Nephron (organoid): ENCODE measurements around the gene CHCHD2.
A peak's percentile ranks its signal among the peaks of the same experiment; 100 is the strongest.
"Not testable (repeated sequence)": the region's sequence is repeated elsewhere in the genome, so short reads cannot be mapped to it uniquely, and the experiment has no call there.

Source experiments
- H3K27ac Mint-ChIP-seq, 3 experiments: 2 replicates each; pipeline ENCODE4 v1.8.0; 2020; ENCODE audit warnings: mixed read lengths in 3 of 3, mild to moderate bottlenecking in 2 of 3, moderate library complexity in 1 of 3
- H3K27me3 Mint-ChIP-seq: 2 replicates; pipeline ENCODE4 v1.8.0; 2021; ENCODE audit warnings: low read depth, mild to moderate bottlenecking, moderate library complexity, mixed read lengths
- H3K36me3 Mint-ChIP-seq: 2 replicates; pipeline ENCODE4 v1.8.0; 2020; ENCODE audit warnings: low read depth, mixed read lengths
- H3K4me1 Mint-ChIP-seq: 2 replicates; pipeline ENCODE4 v1.8.0; 2020; ENCODE audit warnings: mixed read lengths
- H3K4me3 Mint-ChIP-seq, 3 experiments: 2 replicates each; pipeline ENCODE4 v1.8.0; 2020; ENCODE audit warnings: mild to moderate bottlenecking in 3 of 3, mixed read lengths in 3 of 3, moderate library complexity in 2 of 3
- H3K9me3 Mint-ChIP-seq: 2 replicates; pipeline ENCODE4 v1.8.0; 2020; ENCODE audit warnings: mixed read lengths
- TF ChIP-seq, protein P1 (sequence below), 3 experiments: fragments of 200-600 bp; sonication (generic); IDR thresholded peaks; one replicate each; pipeline ENCODE4 v1.5.0; 2021; ENCODE audit warnings: antibody characterized with exemption in 3 of 3; ENCODE audit not compliant: unreplicated experiment in 3 of 3

CHCHD2 gene

DNA sequence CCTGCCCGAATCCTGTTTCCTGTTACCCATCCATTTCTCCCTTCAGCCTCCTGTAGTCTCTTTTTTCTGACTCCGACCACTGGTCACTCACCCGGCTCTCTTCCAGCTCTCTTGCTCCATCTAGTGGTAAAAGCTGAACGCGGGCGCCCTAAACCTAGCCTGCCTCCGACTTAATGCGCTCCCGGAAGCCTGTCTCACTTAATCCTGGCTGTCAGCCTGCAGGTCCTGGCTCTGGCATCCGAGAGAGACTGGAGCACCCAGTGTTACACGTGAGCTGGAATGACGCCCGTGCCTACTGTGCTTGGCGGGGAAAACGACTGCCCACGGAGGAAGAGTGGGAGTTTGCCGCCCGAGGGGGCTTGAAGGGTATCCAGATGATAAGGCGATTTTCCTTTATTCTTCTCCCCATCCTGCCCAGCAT lies 31.9 kb downstream of the CHCHD2 start:
- Mint-ChIP-seq H3K4me1 (peaks cover 10% of the 10 kb centered on the region), H3K4me3 (no peak overlapping the region), H3K9me3 (no peaks in the 10 kb centered on the region), H3K27me3 (no peaks in the 10 kb centered on the region), H3K36me3 (peaks cover 30% of the 10 kb centered on the region), H3K27ac (peak overlapping the region; percentile 3 to 52 (median 7))
- TF ChIP-seq, protein P1, sequence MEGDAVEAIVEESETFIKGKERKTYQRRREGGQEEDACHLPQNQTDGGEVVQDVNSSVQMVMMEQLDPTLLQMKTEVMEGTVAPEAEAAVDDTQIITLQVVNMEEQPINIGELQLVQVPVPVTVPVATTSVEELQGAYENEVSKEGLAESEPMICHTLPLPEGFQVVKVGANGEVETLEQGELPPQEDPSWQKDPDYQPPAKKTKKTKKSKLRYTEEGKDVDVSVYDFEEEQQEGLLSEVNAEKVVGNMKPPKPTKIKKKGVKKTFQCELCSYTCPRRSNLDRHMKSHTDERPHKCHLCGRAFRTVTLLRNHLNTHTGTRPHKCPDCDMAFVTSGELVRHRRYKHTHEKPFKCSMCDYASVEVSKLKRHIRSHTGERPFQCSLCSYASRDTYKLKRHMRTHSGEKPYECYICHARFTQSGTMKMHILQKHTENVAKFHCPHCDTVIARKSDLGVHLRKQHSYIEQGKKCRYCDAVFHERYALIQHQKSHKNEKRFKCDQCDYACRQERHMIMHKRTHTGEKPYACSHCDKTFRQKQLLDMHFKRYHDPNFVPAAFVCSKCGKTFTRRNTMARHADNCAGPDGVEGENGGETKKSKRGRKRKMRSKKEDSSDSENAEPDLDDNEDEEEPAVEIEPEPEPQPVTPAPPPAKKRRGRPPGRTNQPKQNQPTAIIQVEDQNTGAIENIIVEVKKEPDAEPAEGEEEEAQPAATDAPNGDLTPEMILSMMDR (IDR thresholded peaks at IDR 0.05; ENCODE audit: unreplicated experiment in 3 of 3), result peak; percentile 85 to 87 (median 85)

DNA sequence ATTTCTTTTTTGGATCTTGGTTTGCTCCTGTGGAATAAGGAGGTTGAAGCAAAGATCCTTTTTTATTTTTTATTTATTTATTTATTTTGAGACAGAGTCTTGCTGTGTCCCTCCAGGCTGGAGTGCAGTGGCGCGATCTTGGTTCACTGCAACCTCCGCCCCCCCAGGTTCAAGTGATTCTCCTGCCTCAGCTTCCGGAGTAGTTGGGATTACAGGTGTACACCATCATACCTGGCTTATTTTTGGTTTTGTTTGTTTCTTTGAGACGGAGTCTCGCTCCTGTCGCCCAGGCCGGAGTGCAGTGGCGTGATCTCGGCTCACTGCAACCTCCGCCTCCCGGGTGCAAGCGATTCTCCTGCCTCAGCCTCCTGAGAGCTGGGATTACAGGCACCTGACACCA lies 39.9 kb downstream of the CHCHD2 start:
- peaks cover 18% of the 10 kb centered on the region for H3K4me1 Mint-ChIP-seq
- not testable (repeated sequence) for H3K9me3 Mint-ChIP-seq, H3K27me3 Mint-ChIP-seq, H3K27ac Mint-ChIP-seq, H3K4me3 Mint-ChIP-seq
- H3K36me3 Mint-ChIP-seq, result peaks cover 49% of the 10 kb centered on the region

DNA sequence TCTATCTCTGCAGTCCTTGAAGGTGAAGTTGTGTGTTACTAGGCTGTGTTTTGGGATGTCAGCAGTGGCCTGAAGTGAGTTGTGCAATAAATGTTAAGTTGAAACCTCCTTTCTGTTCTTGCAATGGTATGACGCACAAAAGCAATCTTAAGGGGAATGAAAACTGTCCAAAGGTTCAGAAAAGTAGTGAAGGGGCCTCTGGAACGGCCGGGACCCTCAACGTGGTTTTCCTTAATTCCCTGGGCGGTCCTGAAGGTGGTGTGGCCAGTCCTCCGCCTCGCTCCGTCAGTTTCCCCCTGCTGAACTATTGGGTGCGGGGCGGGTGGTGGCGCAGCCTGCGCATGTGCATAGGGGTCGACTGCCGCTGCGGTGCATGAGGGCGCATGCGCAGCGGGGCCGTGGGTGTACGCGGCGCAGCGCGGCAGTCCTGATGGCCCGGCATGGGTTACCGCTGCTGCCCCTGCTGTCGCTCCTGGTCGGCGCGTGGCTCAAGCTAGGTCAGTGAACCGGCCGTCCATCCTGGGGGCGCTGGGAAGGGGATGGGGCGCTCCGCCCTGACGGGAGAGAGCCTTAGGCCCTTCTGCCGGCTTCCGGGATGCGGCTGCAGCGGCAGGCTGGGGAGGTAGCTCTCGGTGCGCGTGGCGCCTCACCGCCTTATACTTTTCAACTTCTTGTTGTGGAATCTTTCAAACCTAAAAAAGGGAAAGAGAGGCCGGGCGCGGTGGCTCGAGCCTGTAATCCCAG lies 42.2 kb downstream of the CHCHD2 start, which contains the start of gene SUMF2:
SUMF2 (plus strand) TSS at position 405 of the 744 bp plus-strand sequence; CDS start at position 431, 26 bp downstream.
- H3K4me3 Mint-ChIP-seq, result peak within 1 kb of the TSS; percentile 92 to 97 (median 94)
- peaks cover 18% of the 10 kb centered on the region for H3K4me1 Mint-ChIP-seq
- H3K27me3 Mint-ChIP-seq, result no peaks in the 10 kb centered on the region
- TF ChIP-seq, protein P1 (IDR thresholded peaks at IDR 0.05; ENCODE audit: unreplicated experiment in 3 of 3), result peak in 1 of 3 experiments; percentile 17
- H3K27ac Mint-ChIP-seq, result peak within 1 kb of the TSS; percentile 88 to 98 (median 98)
- H3K36me3 Mint-ChIP-seq, result peaks cover 63% of the 10 kb centered on the region
- H3K9me3 Mint-ChIP-seq, result no peaks in the 10 kb centered on the region

DNA sequence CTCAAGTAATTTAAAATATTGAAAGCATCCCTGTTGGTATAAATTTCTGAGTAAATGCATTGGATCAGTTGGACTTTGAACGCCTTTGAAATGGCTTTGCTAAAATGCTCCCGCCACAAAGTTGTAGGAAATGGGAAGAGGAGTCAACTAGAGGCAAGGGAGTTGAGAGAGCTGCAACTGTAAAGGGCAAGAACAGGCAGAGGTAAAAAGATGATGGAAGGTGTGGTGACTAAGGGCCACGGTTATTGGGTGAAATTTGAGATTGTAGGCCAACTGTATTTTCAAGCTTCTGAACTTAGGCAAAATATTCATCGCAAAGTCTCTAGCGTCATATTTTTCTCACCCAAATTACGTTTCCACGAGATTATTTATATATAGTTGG lies 42.8 kb downstream of the CHCHD2 start:
- Mint-ChIP-seq H3K27ac (peak overlapping the region; percentile 88 to 98 (median 98)), H3K36me3 (peaks cover 61% of the 10 kb centered on the region), H3K4me3 (peak overlapping the region; percentile 92 to 97 (median 94)), H3K4me1 (peaks cover 18% of the 10 kb centered on the region), H3K27me3 (no peaks in the 10 kb centered on the region), H3K9me3 (no peaks in the 10 kb centered on the region)
- TF ChIP-seq, protein P1 (IDR thresholded peaks at IDR 0.05; ENCODE audit: unreplicated experiment in 3 of 3), result no peak

DNA sequence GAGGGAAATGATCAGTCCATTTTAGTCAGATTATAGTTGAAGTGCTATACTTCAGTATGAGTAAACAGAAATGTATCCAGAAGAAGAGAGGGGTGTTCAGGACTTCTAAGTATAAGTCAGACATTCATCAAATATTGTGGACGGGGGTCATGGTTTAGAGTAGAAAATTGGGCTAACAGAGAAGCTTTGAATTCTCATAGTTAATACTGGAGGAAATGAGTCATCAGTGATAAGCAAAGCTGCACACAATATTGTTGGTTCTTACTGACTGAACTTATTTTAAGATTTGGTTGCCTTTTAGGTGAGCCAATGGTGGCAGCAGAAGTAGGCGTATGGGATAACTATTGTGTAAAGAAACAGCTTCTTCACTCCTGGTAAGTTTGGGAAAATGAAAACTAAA lies 43.9 kb downstream of the CHCHD2 start:
- peaks cover 18% of the 10 kb centered on the region for H3K4me1 Mint-ChIP-seq
- no peaks in the 10 kb centered on the region for H3K9me3 Mint-ChIP-seq
- peaks cover 67% of the 10 kb centered on the region for H3K36me3 Mint-ChIP-seq
- H3K27me3 Mint-ChIP-seq, result no peaks in the 10 kb centered on the region
- H3K27ac Mint-ChIP-seq, result peak overlapping the region; percentile 18 to 98 (median 28)
- peak overlapping the region; percentile 4 to 53 (median 37) for H3K4me3 Mint-ChIP-seq
- TF ChIP-seq, protein P1 (IDR thresholded peaks at IDR 0.05; ENCODE audit: unreplicated experiment in 3 of 3), result no peak

DNA sequence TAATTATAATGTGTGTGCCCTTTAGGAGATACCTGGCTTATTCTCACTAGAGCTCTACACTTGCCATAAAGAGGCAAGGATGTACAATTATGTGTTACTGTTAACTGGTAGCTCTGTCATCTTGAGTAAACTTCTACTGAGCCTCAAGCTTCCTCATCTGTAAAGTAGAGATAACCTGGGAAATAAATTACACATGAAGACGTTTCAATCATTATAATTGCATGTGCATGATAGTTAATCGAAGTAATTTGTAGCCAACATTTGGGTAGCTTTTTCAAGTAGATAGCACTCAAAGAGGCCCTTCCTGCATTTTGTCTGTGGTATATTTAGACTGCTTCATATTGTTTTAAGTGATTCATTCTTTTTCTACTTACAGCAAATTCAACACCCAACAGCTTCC lies 52.3 kb downstream of the CHCHD2 start:
- H3K9me3 Mint-ChIP-seq, result no peaks in the 10 kb centered on the region

More for the DNA sequence above, 52.3 kb downstream of the CHCHD2 start:
- Mint-ChIP-seq H3K4me1 (peaks cover 15% of the 10 kb centered on the region), H3K36me3 (peaks cover 57% of the 10 kb centered on the region), H3K27me3 (no peaks in the 10 kb centered on the region), H3K27ac (peak overlapping the region in 1 of 3 experiments; percentile 41), H3K4me3 (peak overlapping the region; percentile 67 to 98 (median 72))
- TF ChIP-seq, protein P1 (IDR thresholded peaks at IDR 0.05; ENCODE audit: unreplicated experiment in 3 of 3), result no peak
